Stimulated activated CD8-positive, alpha-beta memory T cell treated with anti-CD3 and anti-CD28 coated beads, Interleukin-7, amount 100 ng/mL, for 48 hours (primary cell): ENCODE results near the gene LYSMD3.
"Not testable (repeated sequence)": the region's sequence is repeated elsewhere in the genome, so short reads cannot be mapped to it uniquely, and the experiment has no call there.

Experiments used
- DNase-seq, 2 donors: peaks; one replicate each; pipeline ENCODE4 v3.0.0-alpha.2; 2020; ENCODE audit warnings: low read depth in 1 of 2; ENCODE audit errors: extremely low read depth in 1 of 2

The LYSMD3 gene

GRCh38 chr5:90529194-90529938 lies at the start of gene LYSMD3:
LYSMD3 (minus strand) TSS chr5:90529584; CDS start chr5:90525289, 4,295 bp downstream.
- peak; percentile 92 to 95 for DNase-seq

DNA sequence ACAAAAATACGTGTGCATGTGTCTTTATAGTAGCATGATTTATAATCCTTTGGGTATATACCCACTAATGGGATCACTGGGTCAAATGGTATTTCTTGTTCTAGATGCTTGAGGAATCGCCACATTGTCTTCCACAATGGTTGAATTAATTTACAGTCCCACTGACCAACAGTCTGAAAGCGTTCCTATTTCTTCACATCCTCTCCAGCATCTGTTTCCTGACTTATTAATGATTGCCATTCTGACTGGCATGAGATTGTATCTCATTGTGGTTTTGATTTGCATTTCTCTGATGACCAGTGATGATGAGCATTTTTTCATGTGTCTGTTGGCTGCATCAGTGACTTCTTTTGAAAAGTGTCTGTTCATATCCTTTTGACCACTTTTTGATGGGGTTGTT lies 47.2 kb upstream of the LYSMD3 start:
- DNase-seq, result not testable (repeated sequence)

DNA sequence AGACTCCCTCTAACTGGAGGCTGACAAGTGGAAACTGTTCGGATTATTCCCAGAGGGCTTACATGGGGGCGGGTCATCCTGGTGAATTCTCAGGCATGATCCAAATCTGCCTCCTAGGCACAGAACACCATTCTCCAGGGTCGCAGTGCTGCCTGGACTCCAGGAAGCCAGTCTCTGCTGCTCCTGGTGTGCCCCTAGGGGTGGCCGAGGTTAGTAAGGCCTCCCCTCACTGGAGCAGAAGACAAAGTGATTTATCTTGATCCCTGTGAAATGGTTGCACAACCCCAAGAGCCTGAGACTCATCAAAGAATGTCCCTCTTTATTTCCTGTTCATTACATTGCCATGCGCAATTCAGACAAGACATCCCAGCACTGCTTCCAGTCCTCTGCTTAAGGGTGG lies 46.3 kb upstream of the LYSMD3 start:
- no peak for DNase-seq

DNA sequence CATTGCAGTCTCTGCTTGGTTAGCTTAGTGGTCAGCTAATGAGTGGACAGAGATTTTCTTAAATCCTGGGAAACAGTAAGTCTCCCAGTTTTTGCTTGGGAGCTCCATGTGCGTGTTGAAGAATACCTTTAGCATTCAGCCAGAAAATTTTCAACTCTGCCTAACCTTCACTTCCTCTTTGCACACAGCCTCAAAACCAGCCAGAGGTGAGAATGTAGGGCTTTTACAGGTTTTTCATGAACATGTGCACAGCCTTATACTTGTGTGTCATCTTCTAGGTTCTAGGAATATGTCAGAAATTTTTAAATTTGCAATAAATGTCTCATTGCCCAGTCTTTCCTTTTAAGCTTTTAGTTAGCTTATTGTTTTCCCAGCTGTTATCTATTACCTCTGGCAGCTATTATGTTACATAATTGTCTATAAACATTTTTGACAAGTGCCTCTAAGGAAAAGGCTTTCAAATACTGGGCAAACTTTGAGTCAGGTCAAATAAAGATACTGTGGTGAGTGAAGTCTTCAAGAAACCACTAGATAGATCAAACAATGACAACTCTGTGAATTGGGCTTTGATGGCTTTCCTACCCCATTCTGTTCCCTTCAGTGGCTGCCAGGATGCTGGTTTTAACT lies 41.9 kb upstream of the LYSMD3 start:
- no peak for DNase-seq

DNA sequence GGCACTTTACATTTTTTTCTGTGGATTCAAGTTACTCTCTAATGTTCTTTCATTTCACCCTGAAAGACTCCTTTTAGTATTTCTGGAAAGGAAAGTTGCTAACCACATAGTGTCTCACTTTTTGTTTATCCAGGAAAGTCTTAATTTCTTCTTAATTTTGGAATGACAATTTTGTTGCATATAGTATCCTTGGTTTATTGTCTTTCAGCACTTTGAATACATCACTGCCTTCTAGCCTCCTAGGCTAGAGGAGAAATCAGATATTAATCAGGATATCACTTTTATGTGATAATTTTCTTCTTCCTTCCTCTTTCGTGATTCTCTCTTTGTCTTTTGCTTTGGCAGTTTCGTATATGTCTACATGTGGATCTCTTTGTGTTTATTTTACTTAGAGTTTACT lies 40.6 kb upstream of the LYSMD3 start:
- no peak for DNase-seq

GRCh38 chr5:90569084-90569483 lies 39.7 kb upstream of the LYSMD3 start:
- DNase-seq, result no peak

GRCh38 chr5:90565491-90565890 lies 36.1 kb upstream of the LYSMD3 start:
- DNase-seq, result no peak

DNA sequence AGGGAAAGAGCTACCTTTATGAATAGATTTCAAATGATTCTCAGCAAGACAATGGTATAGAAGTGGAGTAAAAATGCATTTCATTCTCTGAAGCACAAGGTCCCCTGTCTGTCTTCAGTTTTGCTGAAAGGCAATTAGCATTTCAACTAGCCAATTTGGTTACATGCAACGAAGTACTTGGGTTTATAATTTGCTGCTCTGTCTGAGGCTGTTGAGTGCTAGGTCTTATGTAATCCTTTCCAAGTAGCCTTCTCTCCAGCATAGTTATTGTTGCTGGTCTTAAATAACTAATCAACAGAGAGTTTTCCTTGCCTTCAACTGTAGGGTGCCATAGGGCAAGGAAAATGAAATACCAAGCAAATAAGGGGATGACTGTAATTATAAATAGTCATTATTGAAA lies 33.7 kb upstream of the LYSMD3 start:
- DNase-seq, result no peak

GRCh38 chr5:90562341-90562740 lies 33.0 kb upstream of the LYSMD3 start:
- DNase-seq, result no peak

DNA sequence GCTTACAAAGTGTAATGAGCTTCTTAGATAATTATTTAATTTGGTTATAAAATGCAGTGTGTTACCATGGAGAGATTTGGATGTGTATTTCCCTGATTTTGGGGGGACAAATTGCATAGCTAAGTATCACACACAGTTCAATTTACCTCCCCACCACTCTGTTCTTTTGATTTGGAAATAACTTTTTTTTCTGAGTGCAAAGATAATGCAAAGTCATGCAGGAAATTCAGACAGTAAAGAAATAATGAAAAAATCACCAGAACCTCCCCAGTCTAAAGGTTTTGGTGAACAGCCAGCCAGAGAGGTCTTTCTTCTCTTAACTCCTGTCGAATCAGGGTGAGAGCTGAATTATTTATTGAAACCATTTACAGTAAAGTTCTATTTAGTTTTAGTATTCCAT lies 32.4 kb upstream of the LYSMD3 start:
- no peak for DNase-seq

DNA sequence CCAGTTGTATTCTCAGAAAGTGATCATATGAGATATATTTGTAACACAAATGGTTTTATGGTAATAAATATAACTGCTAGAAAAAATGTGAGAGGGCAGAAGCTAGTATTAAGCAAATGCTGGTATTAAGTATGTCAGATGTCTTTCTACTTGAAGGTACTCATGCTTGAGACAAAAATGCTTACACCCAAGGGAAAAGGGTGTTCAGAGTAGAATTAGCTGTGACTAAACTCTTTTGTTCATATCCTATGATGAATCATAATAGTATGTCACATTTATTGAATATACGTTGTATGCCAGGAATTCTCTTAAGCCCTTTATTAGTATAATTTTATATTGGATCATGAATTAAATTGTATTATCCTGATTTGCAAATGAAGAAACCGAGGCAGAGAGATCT lies 31.4 kb upstream of the LYSMD3 start:
- DNase-seq, result no peak

DNA sequence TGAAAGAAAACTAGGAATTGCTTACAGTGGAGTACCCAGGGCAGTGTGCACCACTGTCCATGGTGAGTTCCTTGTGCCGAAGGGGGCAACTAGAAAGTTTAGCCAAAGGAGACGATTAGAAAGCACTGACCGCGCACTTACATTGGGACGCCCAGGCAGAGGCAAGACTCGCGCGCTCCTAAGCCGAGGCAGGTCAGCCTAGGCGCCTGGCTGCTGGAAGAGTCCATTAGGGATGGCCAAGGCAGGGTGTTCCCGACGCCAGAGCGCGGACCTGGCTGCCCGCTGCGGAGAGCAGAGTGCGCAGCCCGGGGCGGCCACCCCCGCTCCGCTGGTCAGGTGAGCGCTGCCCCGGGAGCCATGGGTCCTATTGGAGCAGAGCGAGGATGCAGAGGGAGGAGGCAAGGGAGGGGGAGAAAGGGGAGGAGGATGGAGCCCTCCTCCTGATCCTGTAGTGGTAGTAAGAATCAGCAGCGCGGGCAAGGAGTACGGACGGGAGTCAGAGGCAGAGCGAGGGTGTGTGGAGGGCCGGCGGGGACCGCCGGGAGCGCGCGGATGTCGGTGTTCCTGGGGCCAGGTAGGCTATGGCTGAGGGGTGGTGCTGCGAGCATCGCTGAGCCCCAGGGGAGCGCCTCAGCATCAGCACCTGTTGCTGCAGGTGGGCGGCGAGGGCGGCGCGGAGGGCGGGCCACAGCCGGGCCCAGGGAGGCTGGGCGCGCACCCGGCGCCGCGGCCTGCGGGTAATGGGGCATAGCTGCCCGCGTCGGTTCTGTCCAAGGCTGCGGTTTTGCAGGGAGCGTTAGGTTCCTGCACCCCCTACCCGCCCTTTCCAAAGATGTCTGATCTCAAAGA lies 29.2 kb upstream of the LYSMD3 start, which contains the start of gene ADGRV1:
TSS of gene ADGRV1 (plus strand) at position 454 of the 849 bp plus-strand sequence. CDS start at position 553, 99 bp downstream.
- DNase-seq, result no peak

DNA sequence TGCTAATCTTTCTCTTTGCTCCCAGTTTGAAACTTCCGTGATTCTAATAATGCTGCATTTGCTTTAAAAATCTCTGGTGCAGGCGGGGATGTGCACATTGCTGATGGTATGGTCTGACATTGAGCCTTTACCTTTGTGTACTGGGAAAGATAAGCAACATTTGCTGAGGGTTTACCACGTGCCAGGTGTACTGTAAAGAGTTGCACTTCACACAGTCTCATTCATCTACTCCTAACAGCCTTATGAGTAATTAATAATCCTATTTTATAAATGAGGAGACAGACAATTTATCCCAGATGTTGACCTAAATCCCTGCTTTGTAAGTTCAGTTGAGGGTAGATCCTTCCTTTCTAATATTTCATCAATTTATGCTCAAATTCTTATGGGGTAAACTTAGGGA lies 28.5 kb upstream of the LYSMD3 start:
- no peak for DNase-seq

- DNase-seq, result no peak
Measured at GRCh38 chr5:90557391-90557790, 28.0 kb upstream of the LYSMD3 start.

- DNase-seq, result no peak
Measured at GRCh38 chr5:90555666-90556065, 26.3 kb upstream of the LYSMD3 start.

- no peak for DNase-seq
Measured at GRCh38 chr5:90554358-90555006, 25.1 kb upstream of the LYSMD3 start.

DNA sequence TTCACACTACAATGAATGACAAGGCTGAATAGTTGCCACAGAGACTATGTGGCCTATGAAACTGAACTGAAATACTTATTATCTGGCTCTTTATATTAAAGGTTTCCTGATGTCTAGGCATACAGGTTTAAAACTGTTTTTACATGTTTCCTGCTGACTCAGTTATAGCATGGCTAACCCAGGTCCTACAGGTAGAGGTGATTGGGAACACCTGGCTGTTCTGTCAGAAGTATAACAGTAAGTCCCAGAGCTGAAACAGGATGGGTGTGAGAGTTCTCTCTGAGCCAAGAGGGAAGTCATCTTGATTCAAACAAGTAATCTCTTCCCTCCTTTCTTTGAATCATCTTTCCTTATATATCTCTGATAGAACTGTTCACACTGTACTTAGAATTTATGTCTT lies 24.3 kb upstream of the LYSMD3 start:
- DNase-seq, result no peak

DNA sequence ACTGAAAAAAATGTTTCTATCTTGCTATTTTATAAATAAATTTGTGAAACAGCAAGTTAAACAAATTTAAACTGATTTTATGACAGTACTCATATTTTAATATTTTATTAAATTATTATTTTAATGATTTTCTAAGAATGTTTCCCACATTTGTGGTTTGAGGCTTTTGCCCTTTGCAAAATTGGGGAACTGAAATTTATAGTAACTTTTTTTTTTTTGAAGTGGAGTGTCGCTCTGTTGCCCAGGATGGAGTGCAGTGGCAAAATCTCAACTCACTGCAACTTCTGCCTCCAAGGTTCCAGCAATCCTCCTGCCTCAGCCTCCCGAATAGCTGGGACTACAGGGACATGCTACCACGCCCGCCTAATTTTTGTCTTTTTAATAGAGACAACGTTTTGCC lies 22.0 kb upstream of the LYSMD3 start:
- DNase-seq, result no peak

DNA sequence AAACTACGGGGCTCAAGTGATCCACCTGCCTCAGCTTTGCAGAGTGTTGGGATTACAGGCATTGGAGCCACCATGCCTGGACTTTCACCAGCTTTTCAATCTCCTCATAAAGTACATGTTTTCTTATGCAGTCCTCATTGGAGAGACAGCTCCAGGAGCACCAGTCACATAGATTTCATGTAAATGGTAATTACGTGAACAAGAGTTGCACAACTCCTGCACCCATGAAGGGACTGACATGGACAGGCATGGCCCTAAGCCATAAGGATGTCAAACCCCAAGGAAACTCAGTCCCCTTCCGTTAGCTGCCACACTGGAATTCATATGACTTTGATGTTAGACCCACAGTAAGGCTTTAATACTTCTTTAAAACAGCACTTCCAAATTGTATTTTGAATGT lies 21.6 kb upstream of the LYSMD3 start:
- no peak for DNase-seq

DNA sequence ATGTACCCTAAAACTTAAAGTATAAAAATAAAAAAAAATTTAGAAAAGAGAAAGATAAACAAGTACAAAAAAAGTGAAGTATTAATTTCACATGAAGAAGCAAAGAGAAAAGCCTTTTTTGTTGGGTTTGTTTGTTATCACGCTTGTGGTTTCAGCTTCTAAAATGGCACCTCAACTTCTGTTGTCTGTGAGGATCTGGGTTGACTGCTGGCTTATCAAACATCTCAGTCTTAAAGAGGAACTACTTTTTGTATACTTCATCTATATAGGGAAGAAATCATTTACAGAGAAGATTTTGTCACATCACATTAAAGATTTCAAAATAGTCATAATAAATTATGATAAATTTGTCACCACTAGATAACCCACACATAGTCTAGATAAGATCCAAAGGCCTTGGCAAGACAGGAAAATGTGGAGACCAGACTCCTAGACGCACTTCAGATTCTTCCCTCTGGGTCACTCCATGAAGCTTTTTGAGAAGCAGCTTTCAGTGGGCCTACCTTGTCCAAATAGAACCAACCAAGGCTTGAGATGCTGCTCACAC lies 20.4 kb upstream of the LYSMD3 start:
- no peak for DNase-seq

DNA sequence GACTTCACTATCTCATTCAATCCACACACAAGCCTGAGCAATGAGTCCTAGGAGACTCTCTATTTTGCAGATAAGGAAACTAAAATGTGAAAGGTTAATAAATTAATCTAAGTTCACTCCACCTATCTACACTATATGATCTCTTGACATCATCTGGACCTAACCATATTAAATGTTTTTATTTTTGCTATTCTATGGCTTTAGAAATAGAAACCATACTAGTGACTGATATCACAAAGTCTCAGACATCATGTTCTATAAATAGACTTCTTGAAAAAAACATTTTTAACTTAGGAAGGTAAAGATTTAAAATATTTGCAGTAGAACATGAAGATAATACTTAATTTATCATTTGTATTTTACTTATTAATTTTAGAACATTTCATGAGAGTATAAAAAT lies 19.8 kb upstream of the LYSMD3 start:
- DNase-seq, result no peak
